Measurements from ENCODE around the gene SRP72. TPM values are rescaled to one million over a fixed set of nuclear protein-coding genes. Genes with fewer than 3 reads are reported as not detected.
"Not testable (repeated sequence)": the region's sequence is repeated elsewhere in the genome, so short reads cannot be mapped to it uniquely, and the experiment has no call there.

Gene SRP72, protein sequence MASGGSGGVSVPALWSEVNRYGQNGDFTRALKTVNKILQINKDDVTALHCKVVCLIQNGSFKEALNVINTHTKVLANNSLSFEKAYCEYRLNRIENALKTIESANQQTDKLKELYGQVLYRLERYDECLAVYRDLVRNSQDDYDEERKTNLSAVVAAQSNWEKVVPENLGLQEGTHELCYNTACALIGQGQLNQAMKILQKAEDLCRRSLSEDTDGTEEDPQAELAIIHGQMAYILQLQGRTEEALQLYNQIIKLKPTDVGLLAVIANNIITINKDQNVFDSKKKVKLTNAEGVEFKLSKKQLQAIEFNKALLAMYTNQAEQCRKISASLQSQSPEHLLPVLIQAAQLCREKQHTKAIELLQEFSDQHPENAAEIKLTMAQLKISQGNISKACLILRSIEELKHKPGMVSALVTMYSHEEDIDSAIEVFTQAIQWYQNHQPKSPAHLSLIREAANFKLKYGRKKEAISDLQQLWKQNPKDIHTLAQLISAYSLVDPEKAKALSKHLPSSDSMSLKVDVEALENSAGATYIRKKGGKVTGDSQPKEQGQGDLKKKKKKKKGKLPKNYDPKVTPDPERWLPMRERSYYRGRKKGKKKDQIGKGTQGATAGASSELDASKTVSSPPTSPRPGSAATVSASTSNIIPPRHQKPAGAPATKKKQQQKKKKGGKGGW
- 49.1 and 61.6 TPM in 2 replicates for total RNA-seq (2014; rRNA removed; shearing (Covaris generic))

- peak; percentile 92 for DNase-seq (ENCODE audit: low spot score)
These were observed at the start of gene SRP72 for GRCh38 chr4:56467284-56468096. TSS of gene SRP72 (plus strand) at chr4:56467617. CDS start at chr4:56467636, 19 bp downstream.

DNA sequence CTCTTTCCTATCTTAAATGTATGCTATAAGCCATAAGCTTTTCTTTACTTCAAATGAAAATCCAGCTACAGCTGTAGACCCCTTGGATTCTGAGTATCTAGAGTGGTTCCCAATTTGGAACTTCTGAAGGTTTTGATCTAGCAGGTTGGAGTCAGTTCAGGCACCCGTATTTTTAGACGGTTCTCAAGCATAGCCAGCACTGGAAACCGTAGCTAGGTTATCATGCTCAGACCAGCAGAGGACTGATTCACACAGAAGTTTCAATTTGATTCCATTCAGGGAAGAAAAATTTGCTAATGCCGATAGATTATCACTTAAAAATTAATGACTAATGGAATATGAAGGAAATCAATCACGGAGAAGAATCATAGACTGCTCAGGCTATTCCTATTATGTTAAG lies 43.2 kb upstream of the SRP72 start:
- no peak for DNase-seq (ENCODE audit: low spot score)

- DNase-seq (ENCODE audit: low spot score) = peak; percentile 53
These were observed 42.5 kb upstream of the SRP72 start for GRCh38 chr4:56424697-56425514.

GRCh38 chr4:56425518-56425917 lies 41.9 kb upstream of the SRP72 start:
- DNase-seq (ENCODE audit: low spot score) = no peak

DNA sequence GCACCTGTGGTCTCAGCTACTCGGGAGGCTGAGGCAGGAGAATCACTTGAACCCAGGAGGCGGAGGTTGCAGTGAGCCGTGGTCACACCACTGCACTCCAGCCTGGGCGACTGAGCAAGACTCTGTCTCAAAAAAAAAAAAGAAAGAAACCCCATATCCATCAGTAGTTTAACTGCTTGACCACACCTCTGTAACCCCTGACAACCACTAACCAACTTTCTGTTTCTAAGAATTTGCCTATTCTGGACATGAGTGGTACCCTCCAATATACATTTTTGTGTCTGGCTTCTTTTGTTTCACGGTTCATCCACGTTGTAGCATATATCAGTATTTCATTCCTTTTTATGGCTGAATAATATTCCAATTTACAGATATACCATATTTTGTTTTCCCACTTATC lies 41.1 kb upstream of the SRP72 start:
- DNase-seq (ENCODE audit: low spot score) = no peak

DNA sequence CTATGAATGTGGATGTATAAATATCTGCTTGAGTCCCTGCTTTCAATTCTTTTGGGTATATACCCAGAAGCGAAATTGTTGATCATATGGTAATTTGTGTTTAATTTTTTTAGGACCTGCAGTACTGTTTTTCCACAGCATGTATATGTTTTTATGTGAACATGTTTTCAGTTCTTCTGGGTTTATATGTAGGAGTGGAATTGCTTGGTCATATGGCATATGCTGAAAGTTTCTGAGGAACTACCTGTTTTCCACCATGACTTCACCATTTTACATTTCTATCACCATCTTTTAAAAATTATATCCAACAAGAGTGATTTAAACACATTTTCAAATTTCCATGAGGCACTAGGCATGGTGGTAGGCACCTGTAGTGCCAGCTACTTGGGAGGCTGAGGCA lies 40.2 kb upstream of the SRP72 start:
- no peak for DNase-seq (ENCODE audit: low spot score)

DNA sequence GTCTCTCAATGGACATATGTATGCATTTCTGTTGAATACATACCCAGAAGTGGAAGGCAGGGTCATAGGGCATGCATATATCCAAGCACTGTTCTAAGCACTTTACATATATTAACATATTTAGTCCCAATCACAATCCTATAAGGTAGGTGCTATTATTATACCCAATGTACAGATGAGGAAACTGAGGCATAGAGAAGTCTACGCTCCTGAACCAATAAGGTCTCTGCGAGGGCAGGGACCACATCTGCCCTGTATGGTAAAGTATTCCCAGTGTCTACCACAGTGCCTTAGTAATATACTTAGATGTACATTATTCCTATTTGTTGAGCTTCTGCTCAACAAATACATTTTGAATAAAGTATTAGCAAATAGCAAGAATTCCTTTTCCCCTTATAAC lies 37.2 kb upstream of the SRP72 start:
- no peak for DNase-seq (ENCODE audit: low spot score)

DNA sequence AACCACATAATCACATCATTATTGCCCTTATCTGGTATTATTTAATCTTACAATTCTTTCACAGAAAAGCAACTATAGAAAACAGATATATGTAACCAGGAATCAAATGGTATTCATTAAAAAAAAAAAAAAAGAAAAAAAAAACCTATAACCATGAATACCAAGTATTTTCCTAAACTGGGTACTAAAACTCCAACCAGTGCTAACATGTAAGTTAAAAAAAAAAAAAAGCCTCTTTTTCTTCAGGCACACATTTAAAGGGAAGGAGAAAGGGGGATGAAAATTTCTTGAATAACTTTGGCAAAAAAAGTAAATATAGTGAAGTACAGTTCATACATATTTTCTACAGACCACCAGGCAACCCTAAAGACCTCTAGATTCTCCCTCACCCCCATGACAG lies 34.1 kb upstream of the SRP72 start:
- DNase-seq (ENCODE audit: low spot score) = no peak

DNA sequence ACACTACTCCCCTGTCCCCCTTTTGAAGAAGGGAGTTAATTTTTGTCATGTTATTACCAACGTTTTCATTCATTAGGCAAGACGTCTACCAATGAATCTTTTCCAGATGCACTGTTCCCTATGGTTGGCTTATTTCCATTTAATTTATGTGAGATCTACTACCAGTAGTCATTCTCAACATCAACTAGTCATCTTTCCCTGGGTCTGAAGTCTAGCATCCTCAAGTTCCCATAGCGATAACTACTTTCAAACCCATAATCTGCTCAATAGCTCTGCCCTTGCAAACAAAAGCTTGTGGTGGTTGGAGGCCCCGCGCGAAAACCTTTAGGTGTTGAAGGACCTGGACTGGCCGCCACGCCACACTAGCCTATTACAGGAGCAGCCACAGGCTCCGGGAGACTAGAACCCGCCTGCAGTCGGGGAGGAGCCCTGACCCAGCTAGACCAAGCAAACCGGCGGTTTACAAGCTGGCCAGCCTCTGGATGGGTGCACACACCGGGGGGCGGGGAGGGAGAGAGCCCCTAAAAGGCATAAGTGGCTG lies 32.7 kb upstream of the SRP72 start:
- DNase-seq (ENCODE audit: low spot score) = peak; percentile 86

- peak; percentile 99 for DNase-seq (ENCODE audit: low spot score)
These were observed 32.1 kb upstream of the SRP72 start, which contains the start of gene PPAT for GRCh38 chr4:56435140-56435926. TSS of gene PPAT (minus strand) at chr4:56435615. CDS start at chr4:56435477, 138 bp downstream.

DNA sequence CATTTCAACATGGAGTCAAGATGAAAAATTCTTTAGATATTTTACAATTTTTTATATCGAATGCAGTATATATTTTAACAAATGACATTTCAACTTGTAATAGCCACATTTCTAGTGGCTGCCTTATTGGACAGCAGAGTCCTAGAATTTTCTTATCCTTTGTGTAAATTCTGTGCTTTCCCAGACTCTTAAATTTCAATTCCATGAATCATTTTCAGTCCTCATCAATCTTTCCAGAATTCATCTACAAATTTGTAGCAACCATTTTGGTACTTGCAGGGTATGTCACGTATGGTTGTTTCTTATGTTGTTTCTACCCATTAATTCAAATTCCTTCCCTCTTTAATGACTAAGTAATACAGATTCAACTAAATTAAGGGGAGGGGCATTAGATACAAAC lies 28.7 kb upstream of the SRP72 start:
- no peak for DNase-seq (ENCODE audit: low spot score)

- DNase-seq (ENCODE audit: low spot score) = no peak
These were observed 26.4 kb upstream of the SRP72 start for GRCh38 chr4:56440983-56441382.

DNA sequence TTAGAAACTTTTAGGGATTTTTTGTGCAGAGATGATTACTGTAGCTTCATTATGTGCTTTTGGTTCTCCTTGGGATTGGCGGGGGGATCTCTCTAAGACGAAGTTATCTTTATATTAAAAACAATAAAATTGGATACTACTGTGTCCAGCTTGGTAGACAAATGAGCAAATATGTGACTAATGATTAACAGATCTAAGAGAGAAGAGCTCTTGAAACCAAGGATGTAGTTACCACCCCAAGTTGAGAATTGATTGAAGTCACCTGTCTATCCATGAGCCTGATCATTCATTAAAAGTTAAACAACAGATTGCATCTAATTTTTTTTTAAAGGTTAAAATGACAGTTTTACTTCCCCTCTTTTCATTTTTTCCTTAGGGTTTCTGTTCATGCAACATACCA lies 22.7 kb upstream of the SRP72 start:
- no peak for DNase-seq (ENCODE audit: low spot score)

GRCh38 chr4:56445699-56446098 lies 21.7 kb upstream of the SRP72 start:
- DNase-seq (ENCODE audit: low spot score) = no peak

DNA sequence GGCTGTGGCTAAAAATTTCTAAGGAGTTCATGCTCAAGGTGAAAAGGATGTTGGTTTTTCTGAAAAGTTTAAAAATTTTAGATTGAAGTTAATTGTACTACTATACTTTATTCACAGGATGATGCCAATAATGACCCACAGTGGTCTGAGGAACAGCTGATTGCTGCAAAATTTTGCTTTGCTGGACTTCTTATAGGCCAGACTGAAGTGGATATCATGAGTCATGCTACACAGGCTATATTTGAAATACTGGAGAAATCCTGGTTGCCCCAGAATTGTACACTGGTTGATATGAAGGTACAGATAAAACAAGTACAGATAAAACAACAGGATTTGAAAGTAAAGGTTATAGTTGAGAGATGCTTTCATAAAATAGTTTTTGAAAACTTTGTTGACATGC lies 19.1 kb upstream of the SRP72 start:
- no peak for DNase-seq (ENCODE audit: low spot score)

- DNase-seq (ENCODE audit: low spot score) = not testable (repeated sequence)
These were observed 17.9 kb upstream of the SRP72 start for GRCh38 chr4:56449475-56449874.

DNA sequence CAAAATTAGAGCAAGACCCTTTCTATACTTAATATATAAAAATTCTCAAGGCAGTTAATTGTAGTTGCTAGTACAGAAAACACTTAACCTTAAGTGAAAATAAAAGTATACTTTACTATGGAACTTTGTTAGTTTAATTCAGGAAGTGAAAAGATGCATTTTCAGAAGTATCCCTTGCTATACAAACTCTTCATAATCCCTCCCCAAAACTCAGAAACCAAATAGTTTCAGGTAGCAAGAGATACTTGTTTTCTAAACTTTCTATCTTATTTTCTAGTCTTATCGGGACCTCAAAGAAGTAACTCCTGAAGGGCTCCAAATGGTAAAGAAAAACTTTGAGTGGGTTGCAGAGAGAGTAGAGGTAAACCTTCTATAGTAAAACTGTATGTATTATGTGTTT lies 17.1 kb upstream of the SRP72 start:
- no peak for DNase-seq (ENCODE audit: low spot score)

DNA sequence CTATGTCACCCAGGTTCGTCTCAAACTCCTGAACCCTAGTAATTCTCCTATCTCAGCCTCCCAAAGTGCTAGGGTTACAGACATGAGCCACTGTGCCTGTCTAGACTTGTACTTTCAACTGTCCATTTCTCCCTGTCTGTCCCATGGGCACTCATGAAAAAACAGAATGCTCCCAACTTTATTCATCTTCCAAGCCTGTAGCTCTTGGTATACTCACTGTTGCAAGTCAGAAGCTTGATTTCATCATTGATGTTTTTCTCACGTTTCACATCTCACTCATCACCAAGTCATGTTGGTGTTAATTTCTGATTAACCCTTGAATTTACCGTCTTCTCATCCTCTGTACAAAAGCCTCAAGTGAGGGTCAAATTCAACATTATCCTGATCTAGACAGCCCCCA lies 7.3 kb upstream of the SRP72 start:
- DNase-seq (ENCODE audit: low spot score) = no peak

- no peak for DNase-seq (ENCODE audit: low spot score)
These were observed 5.3 kb upstream of the SRP72 start for GRCh38 chr4:56462157-56462556.

GRCh38 chr4:56463711-56464110 lies 3.7 kb upstream of the SRP72 start:
- DNase-seq (ENCODE audit: low spot score) = no peak
